LHCN-M2 (cell line): ENCODE measurements around the gene C7. TPM values are rescaled to one million over a fixed set of nuclear protein-coding genes. Genes with fewer than 3 reads are reported as not detected.

Experiments used
- DNase-seq: peaks from one replicate; pipeline ENCODE4 v3.0.0-alpha.2; 2012; ENCODE audit warnings: low read depth
- total RNA-seq: library from RNA; depleted of rRNA; stranded (reverse); fragments of >200 nt; gene quantifications from 2 replicates; pipeline ENCODE4 v1.2.3, GENCODE V29; 2014

The C7 gene
- total RNA-seq, 1 experiment from 2014 or later, result not detected

- no peak for DNase-seq
Observed at GRCh38 chr5:40916226-40916625, 6.9 kb downstream of the C7 start.

GRCh38 chr5:40928886-40929448 lies 19.7 kb downstream of the C7 start:
- no peak for DNase-seq

GRCh38 chr5:40932766-40933165 lies 23.5 kb downstream of the C7 start:
- DNase-seq, result no peak

GRCh38 chr5:40937075-40937474 lies 27.8 kb downstream of the C7 start:
- no peak for DNase-seq

GRCh38 chr5:40939753-40940152 lies 30.5 kb downstream of the C7 start:
- no peak for DNase-seq

GRCh38 chr5:40945111-40945510 lies 35.8 kb downstream of the C7 start:
- DNase-seq, result no peak

GRCh38 chr5:40955313-40955712 lies 46.0 kb downstream of the C7 start:
- no peak for DNase-seq

GRCh38 chr5:40957048-40957447 lies 47.8 kb downstream of the C7 start:
- no peak for DNase-seq

GRCh38 chr5:40958811-40959210 lies 49.5 kb downstream of the C7 start:
- no peak for DNase-seq

- no peak for DNase-seq
Observed at GRCh38 chr5:40960037-40960436, 50.7 kb downstream of the C7 start.

GRCh38 chr5:40962207-40962955 lies 53.1 kb downstream of the C7 start:
- no peak for DNase-seq

- DNase-seq, result no peak
Observed at GRCh38 chr5:40972434-40972833, 63.1 kb downstream of the C7 start.

GRCh38 chr5:40973364-40974004 lies 64.2 kb downstream of the C7 start:
- no peak for DNase-seq

- no peak for DNase-seq
Observed at GRCh38 chr5:40976041-40976440, 66.7 kb downstream of the C7 start.

GRCh38 chr5:40976836-40977235 lies 67.5 kb downstream of the C7 start:
- no peak for DNase-seq

- DNase-seq, result no peak
Observed at GRCh38 chr5:40981420-40981819, 72.1 kb downstream of the C7 start.

- no peak for DNase-seq
Observed at GRCh38 chr5:40983781-40984180, 74.5 kb downstream of the C7 start.

GRCh38 chr5:40984884-40985283 lies 75.6 kb downstream of the C7 start:
- DNase-seq, result peak; percentile 47

- DNase-seq, result no peak
Observed at GRCh38 chr5:40985501-40985900, 76.2 kb downstream of the C7 start.

GRCh38 chr5:40986666-40987065 lies 77.4 kb downstream of the C7 start:
- DNase-seq, result no peak

GRCh38 chr5:40987349-40987748 lies 78.1 kb downstream of the C7 start:
- no peak for DNase-seq

GRCh38 chr5:40988746-40989510 lies 79.6 kb downstream of the C7 start:
- no peak for DNase-seq
